ENCODE results near the gene CYP39A1.

GRCh38 chr6:46606338-46606737, 46.3 kb downstream of the CYP39A1 start:
- TF ChIP-seq POLR2AphosphoS5 (IDR thresholded peaks at IDR 0.05; ENCODE audit: low read depth, low read length) = no peak
- TF ChIP-seq POLR2A (IDR thresholded peaks at IDR 0.05; ENCODE audit: low read depth, low read length) = no peak

Data from GM12892 (cell line).